K562 (cell line): ENCODE data around the gene NPEPL1. TPM values are rescaled to one million over a fixed set of nuclear protein-coding genes. Genes with fewer than 3 reads are reported as not detected.

Source experiments
- ATAC-seq: fragments of 200-7000 bp; cut with Tn5 transposase; 3 replicates; pipeline ENCODE4 v1.9.1; 2020; ENCODE audit warnings: moderate library complexity
- BruUV-seq: library from RNA; stranded (reverse); fragments of 400-500 nt; replicated peaks from 2 replicates; lab custom pipeline; 2021; lab: Mats Ljungman, UMichigan
- CTCF ChIA-PET: fragments of 300-600 bp; formaldehyde crosslinking; extraction: SDS; loops from one replicate; lab custom pipeline; 2021; ENCODE audit warnings: low intra/inter-chr PET ratio; lab: Yijun Ruan, JAX
- POLR2A ChIA-PET: fragments of 300-600, 350-650 bp; sonication (Branson Sonifier 250); formaldehyde crosslinking; extraction: SDS; loops from one replicate; lab custom pipeline; 2021; ENCODE audit warnings: antibody characterized with exemption, inconsistent platforms; lab: Yijun Ruan, JAX
- DNase-seq, 4 experiments: peaks; one replicate each; pipeline versions ENCODE4 v3.0.0 to v3.0.0-alpha.2; 2011 to 2018; ENCODE audit warnings: low spot score in 3 of 4, mixed read lengths in 3 of 4; ENCODE audit errors: extremely low read depth in 1 of 4
- FAIRE-seq: peaks from 2 replicates; lab custom pipeline; 2011; peaks lifted over from hg19 to GRCh38; lab: Jason Lieb, UNC
- H2AFZ ChIP-seq: 2 replicates; pipeline ENCODE4 v1.6.0; 2011; ENCODE audit warnings: low read depth, low read length, control low read depth, inconsistent platforms
- H3K27ac ChIP-seq: fragments of 200-600 bp; 3 replicates; pipeline ENCODE4 v1.8.0; 2011; ENCODE audit warnings: low read depth, mild to moderate bottlenecking, control low read depth, inconsistent platforms, low read length, moderate library complexity, mixed read lengths; ENCODE audit errors: extremely low read depth
- H3K27me3 ChIP-seq, 2 experiments: fragments of 300-600 bp in 1 of 2; 2 replicates in 1 of 2; 3 replicates in 1 of 2; pipeline versions ENCODE4 v1.6.0 to v1.8.0; 2011; ENCODE audit warnings: inconsistent platforms in 2 of 2, low read length in 2 of 2, mild to moderate bottlenecking in 1 of 2, mixed read lengths in 1 of 2, moderate library complexity in 1 of 2; ENCODE audit not compliant: control insufficient read depth in 2 of 2, insufficient read depth in 2 of 2
- H3K36me3 ChIP-seq: fragments of 300-600 bp; 3 replicates; pipeline ENCODE4 v1.8.0; 2011; ENCODE audit warnings: mild to moderate bottlenecking, low read length, inconsistent platforms; ENCODE audit not compliant: control insufficient read depth, insufficient read depth
- H3K4me1 ChIP-seq, 2 experiments: fragments of 200-600 bp in 1 of 2; replicated peaks in 1 of 2; 2 replicates in 1 of 2; 3 replicates in 1 of 2; pipeline versions ENCODE4 v1.5.1 to v1.8.0; 2011; ENCODE audit warnings: inconsistent platforms in 2 of 2, low read length in 2 of 2, mild to moderate bottlenecking in 1 of 2, mixed read lengths in 1 of 2, moderate library complexity in 1 of 2; ENCODE audit not compliant: control insufficient read depth in 2 of 2, insufficient read depth in 2 of 2
- H3K4me2 ChIP-seq: 2 replicates; pipeline ENCODE4 v1.6.1; 2011; ENCODE audit warnings: low read length, control low read depth, inconsistent platforms, mixed read lengths; ENCODE audit not compliant: insufficient read depth
- H3K4me3 ChIP-seq: fragments of 200-600 bp; sonication (generic), shearing (Covaris generic); 2 replicates; pipeline ENCODE4 v1.5.1; 2016; ENCODE audit warnings: control low read depth, inconsistent platforms
- H3K79me2 ChIP-seq: fragments of 200-600 bp; 3 replicates; pipeline ENCODE4 v1.8.0; 2011; ENCODE audit warnings: low read length, inconsistent platforms; ENCODE audit not compliant: control insufficient read depth, insufficient read depth
- H3K9ac ChIP-seq, 2 experiments: 2 replicates each; pipeline versions ENCODE4 v1.6.0 to v1.6.1; 2011; ENCODE audit warnings: low read depth in 2 of 2, low read length in 2 of 2, control low read depth in 1 of 2, inconsistent platforms in 1 of 2, mild to moderate bottlenecking in 1 of 2, mixed read lengths in 1 of 2; ENCODE audit not compliant: insufficient read depth in 1 of 2
- H3K9me1 ChIP-seq: one replicate; pipeline ENCODE4 v1.6.0; 2011; ENCODE audit warnings: inconsistent platforms, mild to moderate bottlenecking, low read length, moderate library complexity; ENCODE audit not compliant: control insufficient read depth, insufficient read depth
- H3K9me3 ChIP-seq: replicated peaks from 2 replicates; pipeline ENCODE4 v1.5.1; 2011; ENCODE audit warnings: low read depth, low read length, inconsistent platforms; ENCODE audit not compliant: control insufficient read depth, insufficient read depth
- H4K20me1 ChIP-seq: replicated peaks from 2 replicates; pipeline ENCODE4 v1.6.1; 2011; ENCODE audit warnings: low read length, inconsistent platforms, mixed read lengths; ENCODE audit not compliant: control insufficient read depth, insufficient read depth
- CBX8 ChIP-seq: fragments of 200-600 bp; sonication (generic); IDR thresholded peaks from 2 replicates; pipeline ENCODE4 v1.6.1; 2012; ENCODE audit warnings: borderline replicate concordance, mixed run types, low read depth, mild to moderate bottlenecking, moderate library complexity, mixed read lengths, low read length, control low read depth, inconsistent platforms; ENCODE audit not compliant: poor library complexity, severe bottlenecking; ENCODE audit errors: extremely low read depth
- CREM ChIP-seq: IDR thresholded peaks from 2 replicates; pipeline ENCODE4 v1.6.1; 2014; ENCODE audit warnings: antibody characterized with exemption, low read depth
- EGR1 ChIP-seq: fragments of 450-650 bp; conservative IDR thresholded peaks from 2 replicates; pipeline ENCODE4 v1.6.1; 2017; ENCODE audit warnings: mild to moderate bottlenecking
- ETV1 ChIP-seq: fragments of 450-650 bp; conservative IDR thresholded peaks from 2 replicates; pipeline ENCODE4 v1.6.1; 2016; ENCODE audit warnings: missing genetic modification characterization, control low read depth, low read depth, missing compliant biosample characterization
- HDGF ChIP-seq: fragments of 450-650 bp; IDR thresholded peaks from 2 replicates; pipeline ENCODE4 v1.6.1; 2016
- HOXB6 ChIP-seq: fragments of 250-450 bp; sonication (Bioruptor Pico); IDR thresholded peaks from 2 replicates; pipeline ENCODE4 v1.5.1; 2022; ENCODE audit warnings: mild to moderate bottlenecking, borderline replicate concordance
- KAT8 ChIP-seq: fragments of 450-650 bp; IDR thresholded peaks from 2 replicates; pipeline ENCODE4 v1.6.1; 2016; ENCODE audit warnings: low read depth, mild to moderate bottlenecking
- KHSRP ChIP-seq: fragments of 450-650 bp; IDR thresholded peaks from 2 replicates; pipeline ENCODE4 v1.6.1; 2017
- MEF2D ChIP-seq: conservative IDR thresholded peaks from 2 replicates; pipeline ENCODE4 v1.6.1; 2016; ENCODE audit warnings: low read depth, missing genetic modification characterization, missing compliant biosample characterization
- NRF1 ChIP-seq, 2 experiments: fragments of 450-650 bp; IDR thresholded peaks in 1 of 2; conservative IDR thresholded peaks in 1 of 2; 2 replicates each; pipeline ENCODE4 v1.6.1; 2014; ENCODE audit warnings: mild to moderate bottlenecking in 2 of 2
- SMARCE1 ChIP-seq: fragments of 450-650 bp; IDR thresholded peaks from 2 replicates; pipeline ENCODE4 v1.7.1; 2016; ENCODE audit warnings: mild to moderate bottlenecking
- SP2 ChIP-seq: IDR thresholded peaks from 2 replicates; pipeline ENCODE4 v1.6.1; 2011; ENCODE audit warnings: mild to moderate bottlenecking, low read depth, low read length, moderate library complexity; ENCODE audit not compliant: poor library complexity, severe bottlenecking; ENCODE audit errors: extremely low read depth
- SREBF2 ChIP-seq: sonication (generic); formaldehyde crosslinking; IDR thresholded peaks from 2 replicates; pipeline ENCODE4 v1.4.0; 2020; ENCODE audit warnings: mild to moderate bottlenecking, missing genetic modification reagents
- TARDBP ChIP-seq: fragments of 450-650 bp; IDR thresholded peaks from 2 replicates; pipeline ENCODE4 v1.6.1; 2016
- TRIM28 ChIP-seq: fragments of 450-650 bp; IDR thresholded peaks from 2 replicates; pipeline ENCODE4 v1.6.1; 2017
- ZKSCAN3 ChIP-seq: fragments of 250-450 bp; sonication (Bioruptor Pico); IDR thresholded peaks from 2 replicates; pipeline ENCODE4 v1.4.0; 2020
- WGBS: fragments of 100-300 bp; shearing (Covaris generic); methylation state at CpG from one replicate; pipeline ENCODE4 v1.1.6; 2016; ENCODE audit warnings: low coverage, mixed read lengths; ENCODE audit not compliant: insufficient coverage; ENCODE audit errors: missing lambda C conversion rate; 5-methylcytosine and 5-hydroxymethylcytosine counted together
- in situ Hi-C: fragments of 300-500 bp; cut with MboI; formaldehyde crosslinking; loops from 4 replicates; pipeline ENCODE4 v1.15.0; 2018; ENCODE audit warnings: inconsistent platforms, mixed read lengths
- intact Hi-C: fragments of 100-400 bp; cut with micrococcal nuclease; formaldehyde crosslinking; loops from 2 replicates; pipeline ENCODE4 v1.14.2; 2022
- polyA plus RNA-seq, 8 experiments: library from polyadenylated mRNA; depleted of rRNA in 4 of 8; stranded (reverse) in 5 of 8; unstranded in 3 of 8; fragments of >200 nt; fragmentation: Nextera tagmentation in 2 of 8; fragmentation: Illumina TruSeq in 1 of 8; extraction: Ambion mirVana in 2 of 8; extraction: Trizol in 1 of 8; gene quantifications; 2 replicates each; pipeline versions ENCODE4 v1.2.1 to v1.2.3, GENCODE V29; 2011 to 2014; ENCODE audit warnings: inconsistent platforms in 1 of 8, missing spikeins in 1 of 8
- total RNA-seq, 7 experiments: library from RNA; depleted of rRNA in 6 of 7; stranded (reverse); fragments of >200 nt in 6 of 7; fragmentation: Illumina TruSeq in 2 of 7; extraction: Trizol in 2 of 7; gene quantifications; 2 replicates each; pipeline versions ENCODE4 v1.2.1 to v1.2.3, GENCODE V29; 2011 to 2021; ENCODE audit warnings: low replicate concordance in 1 of 7
- TF ChIP-seq, protein P1 (sequence below): fragments of 450-650 bp; IDR thresholded peaks from 2 replicates; pipeline ENCODE4 v1.7.1; 2018; ENCODE audit warnings: mild to moderate bottlenecking, low read depth; ENCODE audit not compliant: partially characterized antibody

The NPEPL1 gene
- total and polyA plus RNA-seq, 9 of the 15 experiments (the other 6 are each of a cell fraction or from before 2014, with no cell fraction given), result 0.04 to 5.6 (median 0.94) TPM

DNA sequence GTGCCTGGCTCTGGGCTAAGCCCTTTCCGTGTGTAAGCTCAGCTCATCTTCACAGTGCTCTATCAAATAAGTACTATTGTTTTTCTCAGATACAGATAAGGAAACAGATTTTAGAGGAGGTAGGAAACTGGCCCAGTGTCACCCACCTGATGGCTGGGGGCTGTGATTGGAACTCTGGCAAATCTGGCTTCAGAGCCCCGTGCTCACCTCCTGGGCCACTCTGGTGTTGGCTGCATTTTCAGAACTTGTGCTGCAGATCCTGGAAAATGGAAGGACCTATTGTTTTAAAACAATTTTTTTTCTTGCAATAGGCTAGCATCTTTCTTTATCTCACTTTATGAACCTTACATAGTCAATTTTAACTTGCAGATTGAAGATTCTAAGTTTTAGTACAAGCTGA, 35.8 kb upstream of the NPEPL1 start:
- H3K4me2 ChIP-seq, result no peak overlapping the region
- H3K27me3 ChIP-seq, result no peaks in the 10 kb centered on the region
- peaks cover 98% of the 10 kb centered on the region for H3K79me2 ChIP-seq
- TF ChIP-seq TRIM28 (no peak), CBX8 (no peak), SREBF2 (CRISPR knock-in tag) (no peak), ETV1 (tag) (no peak), TARDBP (no peak), SMARCE1 (no peak), EGR1 (no peak), ZKSCAN3 (CRISPR knock-in tag) (no peak), HDGF (no peak), KHSRP (no peak), SP2 (no peak), MEF2D (tag) (no peak), HOXB6 (CRISPR knock-in tag) (no peak), KAT8 (no peak), CREM (no peak), NRF1 (conservative IDR thresholded peaks at IDR 0.05 in 1 of 2, IDR thresholded peaks at IDR 0.05 in 1 of 2) (no peak)
- TF ChIP-seq, protein P1, sequence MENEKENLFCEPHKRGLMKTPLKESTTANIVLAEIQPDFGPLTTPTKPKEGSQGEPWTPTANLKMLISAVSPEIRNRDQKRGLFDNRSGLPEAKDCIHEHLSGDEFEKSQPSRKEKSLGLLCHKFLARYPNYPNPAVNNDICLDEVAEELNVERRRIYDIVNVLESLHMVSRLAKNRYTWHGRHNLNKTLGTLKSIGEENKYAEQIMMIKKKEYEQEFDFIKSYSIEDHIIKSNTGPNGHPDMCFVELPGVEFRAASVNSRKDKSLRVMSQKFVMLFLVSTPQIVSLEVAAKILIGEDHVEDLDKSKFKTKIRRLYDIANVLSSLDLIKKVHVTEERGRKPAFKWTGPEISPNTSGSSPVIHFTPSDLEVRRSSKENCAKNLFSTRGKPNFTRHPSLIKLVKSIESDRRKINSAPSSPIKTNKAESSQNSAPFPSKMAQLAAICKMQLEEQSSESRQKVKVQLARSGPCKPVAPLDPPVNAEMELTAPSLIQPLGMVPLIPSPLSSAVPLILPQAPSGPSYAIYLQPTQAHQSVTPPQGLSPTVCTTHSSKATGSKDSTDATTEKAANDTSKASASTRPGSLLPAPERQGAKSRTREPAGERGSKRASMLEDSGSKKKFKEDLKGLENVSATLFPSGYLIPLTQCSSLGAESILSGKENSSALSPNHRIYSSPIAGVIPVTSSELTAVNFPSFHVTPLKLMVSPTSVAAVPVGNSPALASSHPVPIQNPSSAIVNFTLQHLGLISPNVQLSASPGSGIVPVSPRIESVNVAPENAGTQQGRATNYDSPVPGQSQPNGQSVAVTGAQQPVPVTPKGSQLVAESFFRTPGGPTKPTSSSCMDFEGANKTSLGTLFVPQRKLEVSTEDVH, result no peak
- in situ Hi-C loops, result loop anchor here (10.0 kb wide), 1 partner anchor 188 kb away; no protein-coding TSS in a partner anchor
- ChIA-PET POLR2A (interaction anchor here (0.7 kb wide), 1 partner anchor 26 kb away, joined by 3 read pairs; no protein-coding TSS in a partner anchor), CTCF (no interaction called here)
- no peaks in the 10 kb centered on the region for H3K9me1 ChIP-seq
- no TSS peak for BruUV-seq
- peaks cover 36% of the 10 kb centered on the region for H3K36me3 ChIP-seq
- intact Hi-C loops, result loop anchor here (10.0 kb wide), 1 partner anchor 422 kb away; no protein-coding TSS in a partner anchor
- ATAC-seq (no peak), FAIRE-seq (no peak), DNase-seq (no peak)
- H3K9me3 ChIP-seq, result no peaks in the 10 kb centered on the region
- H3K9ac ChIP-seq, result no peak overlapping the region
- peaks cover 0 to 11% of the 10 kb centered on the region in 2 experiments; a peak in 3 of 5 replicates for H3K4me1 ChIP-seq
- H2AFZ ChIP-seq, result no peak overlapping the region
- no peak overlapping the region for H3K4me3 ChIP-seq
- H3K27ac ChIP-seq, result no peak overlapping the region
- 46% methylated on average over 2 of the region's 2 CpGs for WGBS
- no peaks in the 10 kb centered on the region for H4K20me1 ChIP-seq
